ENCODE measurements around the gene STMN3.

DNA sequence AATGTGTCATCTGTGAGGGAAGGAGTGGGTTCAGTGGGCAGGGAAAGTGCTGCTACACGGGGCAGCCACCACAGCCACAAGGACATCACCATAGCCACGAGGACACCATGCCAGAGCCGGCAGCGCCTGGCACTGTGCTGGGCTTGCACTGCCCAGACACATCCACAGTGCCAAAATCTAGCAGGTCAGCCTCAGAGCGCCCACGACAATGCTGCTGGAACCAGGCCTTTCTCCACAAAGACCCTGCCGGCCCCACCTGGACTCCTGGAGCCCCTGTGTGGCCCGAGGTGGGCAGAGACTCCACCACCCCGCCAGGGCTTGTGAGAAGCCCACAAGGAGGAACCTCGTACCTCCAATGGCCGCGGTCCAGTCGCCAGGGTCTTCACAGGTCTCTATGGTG lies 60.6 kb downstream of the STMN3 start:
- TF ChIP-seq, protein P1, sequence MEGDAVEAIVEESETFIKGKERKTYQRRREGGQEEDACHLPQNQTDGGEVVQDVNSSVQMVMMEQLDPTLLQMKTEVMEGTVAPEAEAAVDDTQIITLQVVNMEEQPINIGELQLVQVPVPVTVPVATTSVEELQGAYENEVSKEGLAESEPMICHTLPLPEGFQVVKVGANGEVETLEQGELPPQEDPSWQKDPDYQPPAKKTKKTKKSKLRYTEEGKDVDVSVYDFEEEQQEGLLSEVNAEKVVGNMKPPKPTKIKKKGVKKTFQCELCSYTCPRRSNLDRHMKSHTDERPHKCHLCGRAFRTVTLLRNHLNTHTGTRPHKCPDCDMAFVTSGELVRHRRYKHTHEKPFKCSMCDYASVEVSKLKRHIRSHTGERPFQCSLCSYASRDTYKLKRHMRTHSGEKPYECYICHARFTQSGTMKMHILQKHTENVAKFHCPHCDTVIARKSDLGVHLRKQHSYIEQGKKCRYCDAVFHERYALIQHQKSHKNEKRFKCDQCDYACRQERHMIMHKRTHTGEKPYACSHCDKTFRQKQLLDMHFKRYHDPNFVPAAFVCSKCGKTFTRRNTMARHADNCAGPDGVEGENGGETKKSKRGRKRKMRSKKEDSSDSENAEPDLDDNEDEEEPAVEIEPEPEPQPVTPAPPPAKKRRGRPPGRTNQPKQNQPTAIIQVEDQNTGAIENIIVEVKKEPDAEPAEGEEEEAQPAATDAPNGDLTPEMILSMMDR (IDR thresholded peaks at IDR 0.05) = no peak
- TF ChIP-seq POLR2A (IDR thresholded peaks at IDR 0.05) (no peak), POLR2AphosphoS5 (IDR thresholded peaks at IDR 0.05) (no peak)

Measured in breast epithelium (tissue), 3 donors.